HG03196 (cell line): ENCODE data around the gene TMEM255A.

ENCODE experiments used
- ATAC-seq: cut with Tn5 transposase; IDR thresholded peaks from one replicate; pipeline ENCODE4 v1.9.1; 2021; ENCODE audit not compliant: unreplicated experiment

Gene TMEM255A

DNA sequence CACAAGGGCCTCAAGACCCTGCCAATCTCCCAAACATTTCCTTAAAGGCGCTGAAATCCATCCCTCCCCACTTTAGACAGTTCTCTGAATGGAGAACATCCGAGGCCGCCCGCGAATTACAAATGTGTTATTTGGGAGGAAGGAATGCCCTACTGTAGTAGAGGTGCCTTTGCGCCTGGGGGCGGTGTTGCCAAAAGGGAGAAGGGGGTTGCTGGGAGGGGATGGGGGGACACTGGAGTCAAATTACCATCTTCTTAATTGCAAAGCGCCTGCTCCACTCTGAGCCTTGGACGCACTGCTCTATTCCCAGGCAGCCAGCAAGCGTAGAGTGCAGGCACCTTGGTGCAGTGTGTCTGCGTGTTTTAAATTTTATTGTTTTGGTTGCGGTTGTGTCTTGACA lies 2.7 kb downstream of the TMEM255A start:
- no peak for ATAC-seq

DNA sequence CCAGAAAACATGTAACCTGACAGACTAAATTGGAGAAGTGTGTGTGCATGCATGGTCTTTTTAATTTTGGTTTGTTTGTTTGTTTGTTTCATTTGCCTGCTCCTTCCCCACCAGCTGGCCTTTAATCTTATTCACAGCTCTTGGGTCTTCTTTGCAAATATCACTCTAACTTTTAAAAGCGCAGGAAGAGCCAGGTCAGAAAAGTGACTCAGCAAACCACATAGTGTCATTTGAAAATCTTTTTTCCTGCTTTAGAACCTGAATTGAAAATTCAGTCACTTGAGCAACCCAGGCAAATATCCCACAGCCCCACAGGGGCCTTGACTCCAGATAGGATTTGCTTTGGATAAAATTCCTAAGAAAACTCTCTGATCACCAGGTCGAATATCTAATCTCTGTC lies 4.6 kb downstream of the TMEM255A start:
- no peak for ATAC-seq

DNA sequence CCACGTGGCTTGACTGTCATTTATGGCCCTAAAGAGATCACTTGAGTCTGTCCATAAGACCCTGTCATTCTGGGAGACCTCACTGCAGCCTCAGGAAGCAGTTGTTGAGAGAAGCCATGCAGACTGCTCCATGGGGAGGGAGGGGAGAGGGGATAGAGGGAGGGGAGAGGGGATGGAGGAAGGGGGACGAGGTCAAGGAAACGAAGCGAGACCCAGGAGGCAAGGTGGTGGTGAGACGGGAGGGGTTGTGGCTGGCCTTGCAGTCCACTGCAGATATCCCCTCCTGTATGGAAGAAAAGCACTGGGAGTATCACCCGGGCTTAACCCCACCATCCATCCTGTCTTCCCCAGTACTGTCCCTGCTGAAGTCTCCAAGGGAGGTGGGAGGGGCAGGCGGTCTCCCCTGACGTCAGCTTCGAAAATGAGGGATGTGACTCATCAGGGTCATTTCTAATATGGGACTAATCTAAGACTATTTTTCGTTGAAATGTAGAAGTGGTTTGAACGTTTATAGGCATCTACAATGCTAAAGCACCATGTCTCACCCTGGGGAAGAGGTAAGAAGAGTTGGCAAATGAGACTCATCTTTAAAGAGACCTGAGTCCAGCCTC lies 5.6 kb downstream of the TMEM255A start:
- ATAC-seq: no peak

DNA sequence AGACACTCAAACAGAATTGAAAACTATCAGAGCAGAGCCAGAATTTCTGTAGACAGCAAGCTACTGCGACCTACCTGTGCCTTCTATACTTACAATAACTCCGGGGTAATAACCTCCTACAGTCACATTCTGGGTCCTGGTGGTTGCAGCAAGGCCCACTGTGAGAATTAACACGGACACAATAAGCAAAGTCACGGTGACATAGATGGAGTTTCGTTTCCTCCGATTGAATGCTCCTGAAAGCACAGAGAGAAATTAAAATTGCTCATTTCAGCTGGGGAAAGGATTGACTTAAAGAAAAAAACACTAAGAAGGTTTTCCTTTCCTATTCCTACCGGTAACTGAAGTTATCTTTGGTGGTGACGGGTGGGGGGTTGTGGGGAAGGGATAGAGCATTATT lies 7.0 kb downstream of the TMEM255A start:
- no peak for ATAC-seq

DNA sequence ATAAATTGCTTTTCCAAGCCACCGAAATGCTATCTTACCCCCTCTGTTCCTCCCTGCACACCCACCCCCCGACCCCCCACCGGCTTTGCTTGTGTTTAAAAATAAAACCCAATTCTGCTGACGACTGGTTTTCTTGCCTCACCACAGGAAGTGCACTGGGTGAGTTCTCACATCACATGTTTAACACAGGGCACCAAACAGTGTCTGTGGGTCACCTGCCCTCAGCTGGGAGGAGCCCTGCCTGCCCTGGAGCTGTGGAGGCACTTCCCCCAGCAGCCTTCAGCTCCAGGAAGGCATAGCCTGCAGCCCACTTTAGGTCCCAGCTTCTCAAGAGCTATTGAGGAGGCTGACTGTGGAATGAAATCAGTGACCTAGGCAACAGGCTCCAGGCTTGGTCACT lies 8.8 kb downstream of the TMEM255A start:
- peak; percentile 97 for ATAC-seq

DNA sequence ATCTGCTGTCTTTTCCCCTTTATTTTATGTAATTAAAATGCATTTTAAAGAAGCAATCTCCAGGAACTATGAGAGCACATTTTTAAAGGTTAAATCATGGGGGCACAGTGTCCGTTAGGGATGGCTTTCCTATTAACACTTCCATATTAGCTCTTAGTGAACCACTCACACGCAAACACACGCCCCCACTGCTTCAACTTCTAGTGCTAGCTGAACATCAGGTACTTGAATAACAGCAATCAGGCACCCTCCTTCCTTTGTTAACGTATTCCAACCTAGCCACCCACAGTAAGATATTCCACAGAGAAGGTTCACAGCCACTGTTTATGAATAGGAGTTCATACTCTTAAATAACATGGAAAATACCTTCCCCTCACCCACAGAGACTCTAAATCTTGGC lies 9.3 kb downstream of the TMEM255A start:
- ATAC-seq: peak; percentile 9

DNA sequence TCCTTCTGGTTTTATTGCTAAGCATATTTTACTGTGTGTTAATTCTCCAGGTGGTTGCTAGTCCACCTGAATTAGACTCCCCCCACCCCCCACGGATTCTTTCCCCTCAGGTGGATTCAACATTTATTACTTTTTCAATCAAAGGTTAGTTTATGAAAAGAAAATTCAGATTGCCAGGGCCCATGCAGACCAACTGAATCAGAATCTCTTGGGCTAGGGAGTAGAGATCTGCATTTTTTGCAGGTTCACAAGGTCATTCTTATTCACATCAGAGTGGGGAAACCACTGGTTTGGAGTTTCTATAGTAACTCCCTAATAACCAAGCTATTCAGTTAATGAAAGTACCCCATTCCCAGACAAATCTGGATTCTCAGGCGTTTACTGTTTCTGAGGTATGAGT lies 9.8 kb downstream of the TMEM255A start:
- no peak for ATAC-seq

DNA sequence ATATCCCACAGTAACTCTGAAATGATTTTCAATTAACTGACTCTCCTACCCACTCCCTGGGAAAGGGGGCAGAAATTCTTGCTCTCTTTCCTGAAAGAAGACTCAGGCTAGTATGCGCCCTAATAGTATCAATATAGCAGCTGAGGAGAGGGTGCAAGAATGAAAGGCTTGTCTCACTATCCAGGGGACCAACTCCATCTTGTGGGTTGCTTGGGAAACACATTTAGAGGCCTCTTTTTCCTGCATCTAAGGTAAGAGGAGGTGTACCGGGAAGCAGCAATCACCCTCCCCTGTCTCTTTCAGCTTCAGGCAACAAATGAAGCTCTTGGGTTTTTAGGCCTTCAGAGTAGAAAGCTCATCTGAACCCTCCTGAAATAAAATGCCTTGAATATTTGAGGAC lies 11.3 kb downstream of the TMEM255A start:
- ATAC-seq: no peak

DNA sequence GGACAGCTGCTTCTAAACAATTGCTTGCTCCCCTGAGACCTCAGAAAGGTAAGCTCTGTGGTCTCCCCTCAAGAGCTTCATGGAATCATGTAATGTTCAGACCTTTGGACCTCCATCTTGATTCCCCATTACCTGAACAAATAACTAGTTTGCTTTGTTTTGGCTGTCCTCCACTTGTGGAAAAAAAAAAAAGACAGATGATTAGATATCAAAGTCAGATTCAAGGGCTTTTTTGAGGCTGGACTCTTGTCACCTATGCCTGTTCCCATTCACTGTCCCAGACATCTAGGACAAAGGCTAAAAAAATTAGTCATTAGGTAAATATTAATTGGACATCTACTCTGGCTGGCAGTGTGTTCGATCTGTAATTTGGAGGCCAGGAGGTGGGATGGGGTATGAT lies 13.3 kb downstream of the TMEM255A start:
- no peak for ATAC-seq

DNA sequence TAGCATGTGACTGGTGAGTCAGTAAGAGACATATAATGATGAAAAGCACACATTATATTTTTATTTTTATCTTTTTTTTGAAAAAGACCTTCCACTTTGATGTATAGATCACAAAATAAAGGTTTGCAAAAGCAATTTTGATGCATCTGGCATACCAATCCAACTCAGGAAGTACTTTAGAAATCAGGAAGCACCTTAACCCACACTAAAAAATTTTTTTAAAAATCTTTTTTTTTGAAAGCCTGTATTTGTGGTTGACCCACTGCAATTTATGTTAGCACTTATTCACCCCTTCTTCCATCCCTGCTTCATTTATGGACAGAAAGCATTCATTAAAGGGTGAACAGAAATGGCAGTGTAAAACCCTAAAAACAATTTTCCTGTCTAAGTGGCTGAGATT lies 16.6 kb downstream of the TMEM255A start:
- no peak for ATAC-seq

DNA sequence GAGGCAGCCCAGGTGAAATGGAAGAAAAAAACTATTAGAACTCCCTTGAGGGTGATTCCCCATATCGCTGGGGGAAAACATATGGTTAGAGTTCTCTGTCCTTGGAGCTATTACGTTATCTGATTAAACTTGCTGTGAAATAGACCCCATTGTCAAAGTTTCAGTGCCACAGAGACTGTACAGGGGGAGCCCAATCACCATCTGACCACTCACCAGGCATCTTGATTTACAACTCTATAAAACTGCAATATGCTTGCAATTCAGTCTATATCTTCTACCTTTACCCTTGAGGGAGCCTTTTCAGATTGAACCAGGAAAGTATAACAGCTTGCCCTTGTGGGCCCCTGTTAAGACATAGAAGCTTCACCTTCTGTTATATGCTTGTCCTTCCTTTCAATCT lies 18.2 kb downstream of the TMEM255A start:
- ATAC-seq: no peak

DNA sequence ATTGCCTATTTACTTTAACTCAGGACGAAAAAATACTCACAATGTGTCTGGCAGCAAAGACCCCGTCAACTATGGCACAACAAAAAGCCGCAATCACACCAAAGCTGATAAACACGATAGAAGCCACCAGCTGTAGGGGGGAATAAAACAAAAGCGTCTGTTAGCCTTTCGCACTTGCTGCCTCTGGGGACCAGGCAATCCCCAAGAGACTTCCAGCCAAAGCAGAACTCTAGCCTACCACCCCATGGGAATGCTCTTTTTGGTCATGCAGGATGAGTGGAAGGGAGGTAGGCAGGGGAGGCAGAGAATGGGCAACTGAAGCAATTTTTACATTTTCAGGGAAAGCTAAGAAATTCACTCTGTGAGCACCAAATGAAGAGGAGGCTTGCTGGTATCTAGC lies 20.1 kb downstream of the TMEM255A start:
- no peak for ATAC-seq

DNA sequence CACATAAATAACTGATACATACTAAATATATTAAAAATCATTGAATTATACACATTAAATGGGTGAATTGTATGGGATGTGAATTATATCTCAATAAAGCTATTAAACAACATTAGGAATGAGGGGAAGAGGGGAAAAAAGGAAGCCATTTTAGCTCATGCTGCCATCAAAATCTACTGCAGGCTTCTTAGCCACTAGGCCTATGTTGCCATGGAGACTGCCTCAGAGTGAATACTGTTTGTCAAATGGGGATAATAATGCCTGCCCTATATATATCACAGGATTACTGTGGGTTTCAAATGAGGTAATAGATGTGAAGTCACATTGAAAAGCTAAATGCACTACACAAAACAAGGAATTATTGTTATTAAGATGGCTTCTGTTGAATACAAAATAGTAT lies 21.2 kb downstream of the TMEM255A start:
- no peak for ATAC-seq

DNA sequence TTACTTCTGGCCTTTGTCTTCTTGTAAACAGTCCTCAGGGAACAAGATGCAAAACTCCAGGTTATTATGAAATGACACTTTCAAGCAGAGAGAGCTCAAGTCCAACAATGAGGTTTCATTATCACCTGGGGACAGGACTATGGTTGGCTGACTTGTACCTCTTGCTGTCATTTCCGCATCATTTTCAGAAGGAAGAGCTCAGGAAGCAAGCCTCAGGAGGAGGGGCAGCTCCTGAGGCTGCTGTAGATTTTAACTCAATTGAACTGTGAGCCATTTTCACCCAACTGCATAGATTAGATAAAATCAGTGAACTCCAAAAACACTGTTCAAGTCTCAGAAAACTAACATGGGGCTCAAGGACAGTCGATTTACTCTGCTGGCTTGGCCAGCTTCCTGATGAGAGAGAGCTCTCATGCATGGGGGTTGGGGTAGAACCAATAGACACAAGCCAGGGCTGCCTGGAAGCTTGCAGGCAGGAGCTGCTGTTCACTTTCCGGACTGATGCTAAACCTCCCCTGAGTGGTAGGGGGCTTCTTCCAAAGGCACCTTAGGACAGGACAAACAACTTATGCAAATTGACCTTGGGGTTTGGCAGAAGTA lies 23.6 kb downstream of the TMEM255A start:
- ATAC-seq: peak; percentile 79

DNA sequence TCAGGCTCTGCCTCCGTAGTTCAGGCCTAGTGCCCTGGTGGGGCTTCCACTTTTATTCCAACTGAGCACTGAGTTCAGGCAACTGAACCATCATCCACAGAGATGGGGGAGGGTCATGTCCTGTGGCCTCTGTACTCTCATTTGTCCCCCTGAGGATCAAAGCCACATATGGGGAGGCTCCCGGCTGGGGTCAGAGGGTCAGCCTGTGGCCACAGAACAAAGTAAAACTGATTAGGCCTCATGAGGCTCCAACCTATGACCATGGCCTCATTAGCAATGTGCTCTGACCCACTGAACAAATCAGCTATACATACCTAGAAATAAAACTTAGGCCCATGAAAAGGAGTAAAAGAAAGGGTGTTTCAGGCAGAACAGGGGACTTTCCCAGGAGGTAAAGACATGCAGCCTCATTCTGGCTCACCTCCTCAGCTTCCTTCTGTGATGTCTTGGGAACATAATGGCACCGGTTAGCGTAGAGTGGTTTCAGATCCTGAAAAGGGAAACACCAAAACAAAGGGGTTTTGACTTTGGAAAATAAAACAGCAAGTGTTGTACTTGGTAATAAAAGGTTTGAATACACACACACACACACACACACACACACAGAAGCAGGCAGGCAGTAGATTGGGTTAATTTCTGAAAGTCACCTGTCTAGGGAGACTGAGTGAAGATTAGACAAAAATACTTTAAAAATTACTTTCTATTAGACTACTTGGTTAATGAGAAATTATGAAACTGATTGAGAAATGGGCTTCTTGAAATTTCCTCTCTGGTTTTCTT lies 24.3 kb downstream of the TMEM255A start:
- ATAC-seq: peak; percentile 28

DNA sequence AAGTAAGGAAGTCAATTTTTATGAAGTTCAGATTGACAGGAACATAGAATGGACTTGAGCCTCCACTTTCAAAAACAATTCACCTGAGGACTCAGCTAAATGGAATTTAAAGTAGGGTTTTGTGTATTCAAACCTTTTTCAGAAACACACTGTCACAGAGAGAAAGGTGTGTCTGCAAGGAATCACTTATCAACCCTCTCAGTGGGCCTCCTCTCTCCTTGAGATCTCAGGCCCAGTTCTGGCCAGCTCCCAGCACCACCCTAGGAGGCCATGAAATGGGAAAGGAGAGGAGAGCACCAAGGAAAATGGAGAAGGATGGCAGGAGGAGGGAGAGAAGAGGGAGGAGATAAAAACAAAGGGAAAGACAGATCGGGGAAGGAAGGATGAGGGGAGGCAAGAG lies 28.6 kb downstream of the TMEM255A start:
- no peak for ATAC-seq

DNA sequence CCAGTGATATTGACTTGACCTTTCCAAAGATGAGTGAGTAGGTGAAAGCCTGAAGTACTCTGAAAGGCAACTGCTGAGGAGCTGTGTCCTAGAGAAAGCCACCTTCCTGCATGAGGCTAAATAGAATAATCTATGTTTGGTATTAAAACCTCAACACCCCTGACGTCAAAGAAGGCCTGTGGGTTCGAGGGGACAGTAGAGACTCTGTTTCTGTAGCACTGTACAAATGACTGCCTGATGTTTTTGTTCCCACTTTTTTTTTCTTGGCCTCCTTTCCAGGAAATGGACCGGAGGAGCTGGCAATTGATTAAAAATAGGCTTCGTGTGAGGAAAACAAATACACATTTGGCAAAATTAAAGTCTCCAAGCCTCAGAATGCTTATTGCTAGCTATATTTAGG lies 29.5 kb downstream of the TMEM255A start:
- no peak for ATAC-seq

DNA sequence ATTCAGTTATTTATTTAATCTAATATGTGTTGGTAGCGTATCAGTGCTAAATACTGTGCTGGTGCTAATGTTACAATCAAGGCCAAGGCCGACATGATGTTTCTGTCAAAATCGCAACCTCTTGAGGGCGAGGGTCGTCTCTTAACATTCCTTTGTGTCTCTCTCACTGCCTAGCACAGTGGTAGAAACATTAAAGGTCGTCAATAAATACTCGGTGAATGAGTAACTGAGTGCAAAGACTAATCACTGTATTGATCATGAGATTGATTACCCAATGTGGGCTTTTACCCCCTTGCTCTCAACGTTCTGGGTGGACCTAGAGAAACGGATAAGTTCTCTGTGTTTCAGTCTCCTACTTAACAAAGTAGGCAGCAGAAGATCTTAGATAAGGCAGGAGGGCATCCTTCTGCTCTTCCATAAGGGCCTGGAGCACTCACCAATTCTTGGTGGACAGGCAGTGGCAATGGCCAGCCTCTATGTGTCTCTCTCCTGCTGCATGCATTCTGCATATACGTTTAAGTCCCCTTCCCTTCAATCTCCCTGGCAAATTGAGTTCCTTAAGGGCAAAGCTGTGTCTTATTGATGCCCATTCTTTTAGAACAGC lies 30.1 kb downstream of the TMEM255A start:
- ATAC-seq: no peak

DNA sequence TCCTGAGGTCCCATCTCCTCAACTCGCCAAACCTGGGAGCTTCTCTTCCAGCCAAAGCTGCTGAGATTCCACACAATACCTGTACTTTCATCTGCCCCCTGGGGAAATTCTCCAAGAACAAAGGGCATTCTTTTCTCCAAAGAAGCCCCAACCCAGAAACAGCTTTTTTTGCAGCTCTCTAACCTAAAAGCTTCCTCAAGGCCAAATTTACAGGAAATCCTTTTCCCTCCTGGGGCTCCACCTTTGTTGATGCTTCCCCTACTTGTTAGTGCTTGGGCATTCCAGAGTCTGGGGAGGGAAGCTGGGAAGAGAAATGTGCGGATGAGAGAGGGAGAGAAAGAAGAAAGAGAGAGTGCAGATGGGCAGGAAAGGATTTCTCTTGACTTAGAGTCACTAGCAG lies 36.3 kb downstream of the TMEM255A start:
- no peak for ATAC-seq

DNA sequence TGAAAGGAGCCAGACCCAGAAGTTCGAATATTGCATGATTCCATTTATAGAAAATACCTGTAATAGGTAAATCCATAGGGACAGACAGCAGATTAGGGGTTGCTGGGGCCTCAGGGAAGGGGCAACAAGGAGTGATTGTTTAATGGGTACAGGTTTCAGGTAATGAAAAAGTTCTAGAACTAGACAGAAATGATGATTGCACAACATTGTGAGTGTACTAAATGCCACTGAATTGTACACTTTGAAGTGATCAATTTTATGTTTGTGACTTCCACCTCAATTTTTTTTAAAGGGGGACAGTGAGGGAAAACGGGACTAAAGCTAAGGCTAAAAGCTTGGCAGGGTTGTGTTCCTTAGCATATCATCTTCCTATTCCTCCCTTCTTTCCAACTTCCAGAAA lies 37.1 kb downstream of the TMEM255A start:
- no peak for ATAC-seq

DNA sequence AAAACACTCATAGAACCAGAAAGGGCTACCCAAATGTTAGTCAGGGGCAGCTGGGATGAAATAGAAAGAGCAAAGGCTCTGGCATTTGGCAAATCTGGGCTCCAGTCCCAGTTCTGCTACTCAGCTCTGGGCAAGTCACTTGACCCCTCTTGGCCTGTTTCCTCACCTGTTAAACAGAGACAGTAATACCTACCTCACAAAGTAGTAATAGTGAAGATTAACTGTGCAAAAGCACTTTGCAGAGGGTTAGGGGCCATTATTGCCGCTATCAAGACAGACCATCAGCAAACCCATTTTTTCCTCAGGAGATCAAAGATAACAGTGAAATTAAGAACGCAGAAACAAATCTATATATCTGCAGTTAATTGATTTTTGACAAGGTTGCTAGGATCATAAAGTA lies 40.0 kb downstream of the TMEM255A start:
- no peak for ATAC-seq

DNA sequence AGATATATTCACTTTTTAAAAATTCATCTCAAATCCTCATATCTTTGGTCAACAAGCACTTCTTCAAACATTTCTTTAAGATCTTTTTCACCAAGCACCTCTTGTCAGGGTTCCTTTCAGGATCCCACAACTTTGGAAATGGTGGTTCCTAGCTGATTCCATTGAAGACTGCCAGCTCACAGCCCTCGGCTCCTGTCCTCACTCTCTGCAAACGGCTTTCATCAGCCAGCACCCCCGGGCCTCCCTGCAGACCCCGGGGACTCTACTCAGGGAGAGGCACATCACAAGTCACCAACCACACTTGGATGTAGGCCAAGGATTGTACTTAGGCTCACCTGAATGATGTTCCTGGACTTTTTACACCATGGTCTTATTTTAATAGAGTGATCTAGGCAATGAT lies 40.7 kb downstream of the TMEM255A start:
- no peak for ATAC-seq
